T-helper 1 cell (primary cell): ENCODE data around the gene SENP5.
"Not testable (repeated sequence)": the region's sequence is repeated elsewhere in the genome, so short reads cannot be mapped to it uniquely, and the experiment has no call there.

ENCODE experiments used
- DNase-seq, 5 donors: peaks; one replicate each; pipeline ENCODE4 v3.0.0-alpha.2; 2012 to 2020

SENP5 gene

GRCh38 chr3:196942915-196943277 is 75.2 kb downstream of the SENP5 start:
- peak in 1 of 5 donors; percentile 5 for DNase-seq

- DNase-seq, result not testable (repeated sequence)
Measured at GRCh38 chr3:196944037-196944790, 76.5 kb downstream of the SENP5 start.

GRCh38 chr3:196947136-196947859 is 79.6 kb downstream of the SENP5 start:
- DNase-seq, result no peak

GRCh38 chr3:196947860-196948441 is 80.2 kb downstream of the SENP5 start:
- no peak for DNase-seq

GRCh38 chr3:196948442-196949284 is 80.9 kb downstream of the SENP5 start:
- no peak for DNase-seq

- DNase-seq, result no peak
Measured at GRCh38 chr3:196949285-196949619, 81.5 kb downstream of the SENP5 start.

- no peak for DNase-seq
Measured at GRCh38 chr3:196949750-196950149, 82.0 kb downstream of the SENP5 start.

GRCh38 chr3:196951371-196951770 is 83.7 kb downstream of the SENP5 start:
- DNase-seq, result no peak

- DNase-seq, result no peak
Measured at GRCh38 chr3:196954832-196955231, 87.1 kb downstream of the SENP5 start.

GRCh38 chr3:196962108-196962929 is 94.6 kb downstream of the SENP5 start:
- DNase-seq, result no peak

- no peak for DNase-seq
Measured at GRCh38 chr3:196962930-196963630, 95.4 kb downstream of the SENP5 start.

GRCh38 chr3:196963631-196963953 is 95.9 kb downstream of the SENP5 start:
- DNase-seq, result no peak

GRCh38 chr3:196965112-196965803 is 97.5 kb downstream of the SENP5 start:
- no peak for DNase-seq

GRCh38 chr3:196965804-196966173 is 98.1 kb downstream of the SENP5 start:
- DNase-seq, result no peak

GRCh38 chr3:196966526-196967401 is 99.0 kb downstream of the SENP5 start:
- DNase-seq, result no peak

GRCh38 chr3:196967412-196968232 is 99.9 kb downstream of the SENP5 start:
- DNase-seq, result no peak

GRCh38 chr3:196968233-196969133 is 100.8 kb downstream of the SENP5 start, which contains the start of gene PIGZ:
PIGZ (minus strand) TSS chr3:196968833; CDS start chr3:196952031, 16,802 bp downstream.
- peak in 2 of 5 donors; percentile 25 for DNase-seq

- DNase-seq, result peak in 2 of 5 donors; percentile 25 to 59
Measured at GRCh38 chr3:196969134-196969659, 101.5 kb downstream of the SENP5 start.
